Measurements from ENCODE around the gene R3HDM1.
"Not testable (repeated sequence)": the region's sequence is repeated elsewhere in the genome, so short reads cannot be mapped to it uniquely, and the experiment has no call there.

R3HDM1 gene

DNA sequence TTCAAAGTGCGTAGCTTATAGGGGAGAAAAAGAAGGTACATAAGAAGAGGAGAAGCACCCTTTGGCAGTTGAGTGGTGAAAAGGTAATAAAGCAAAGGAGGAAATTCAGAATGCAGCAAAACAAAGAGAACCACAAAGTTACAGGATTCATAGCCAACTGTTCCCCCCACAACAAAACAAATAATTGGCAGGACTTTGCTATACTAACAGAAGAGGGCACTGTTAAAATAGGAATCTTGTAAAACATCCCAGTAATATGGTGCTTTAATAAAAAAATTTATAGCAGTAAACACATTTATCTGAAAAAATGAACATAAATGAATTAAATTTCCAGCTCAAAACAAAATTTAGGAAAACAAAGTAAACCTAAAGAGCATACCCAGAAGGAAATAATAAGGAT lies 42.3 kb downstream of the R3HDM1 start:
- DNase-seq = no peak

DNA sequence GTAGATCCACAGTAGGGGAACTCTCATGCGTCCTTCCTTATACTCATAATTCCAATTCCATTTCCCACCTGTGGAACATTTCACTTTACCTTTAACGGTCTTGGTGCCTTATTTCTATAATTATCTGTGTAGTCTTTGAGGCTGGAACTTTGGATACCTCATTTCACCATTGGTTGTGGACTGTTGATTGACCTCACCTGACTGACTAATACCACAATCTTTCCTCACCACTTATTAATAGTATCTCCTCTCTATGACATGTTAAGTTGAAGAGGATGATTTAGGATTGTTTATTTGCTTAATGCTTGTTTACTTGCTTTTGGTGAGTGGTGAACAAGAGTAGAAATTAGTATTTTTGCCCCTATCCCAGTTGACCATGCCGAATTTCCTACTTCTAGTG lies 50.0 kb downstream of the R3HDM1 start:
- no peak for DNase-seq

DNA sequence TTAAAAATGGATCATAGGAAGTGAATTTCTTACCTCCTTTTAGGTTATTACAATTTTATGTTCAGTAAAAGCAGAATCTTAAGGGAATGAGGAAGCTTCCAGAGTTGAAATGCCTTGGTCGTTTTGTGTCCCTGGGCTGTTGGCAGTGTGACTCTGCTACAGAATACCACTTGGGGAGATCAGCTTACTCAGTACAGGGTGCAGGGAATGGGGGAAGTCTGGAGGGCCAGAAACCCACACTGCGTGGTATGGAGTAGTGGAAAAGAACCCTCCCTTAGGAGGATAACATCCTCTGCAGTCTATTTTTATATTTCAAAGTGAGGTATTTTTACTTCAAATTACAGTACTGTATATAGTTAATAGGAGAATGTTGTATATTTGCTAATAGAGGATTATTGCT lies 51.1 kb downstream of the R3HDM1 start:
- DNase-seq = no peak

DNA sequence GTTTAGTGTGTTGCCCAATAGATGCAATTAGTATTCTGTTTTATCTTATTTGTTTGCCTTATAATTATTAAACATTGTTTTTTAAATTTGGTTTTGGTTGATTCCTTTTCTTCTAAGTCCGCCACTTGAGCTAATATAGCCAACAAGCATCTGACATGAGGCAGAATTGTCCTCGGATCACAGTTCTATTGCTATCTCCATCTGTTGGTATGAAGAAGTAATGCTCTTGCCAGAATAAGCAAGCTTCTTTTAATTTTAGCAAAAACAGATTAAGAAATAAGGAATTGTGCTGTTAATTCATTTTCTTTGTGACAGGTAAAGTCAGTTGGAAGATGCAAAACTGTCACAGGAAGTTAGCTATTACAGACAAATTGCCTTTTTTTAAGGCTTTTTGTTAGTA lies 54.3 kb downstream of the R3HDM1 start:
- DNase-seq = no peak

DNA sequence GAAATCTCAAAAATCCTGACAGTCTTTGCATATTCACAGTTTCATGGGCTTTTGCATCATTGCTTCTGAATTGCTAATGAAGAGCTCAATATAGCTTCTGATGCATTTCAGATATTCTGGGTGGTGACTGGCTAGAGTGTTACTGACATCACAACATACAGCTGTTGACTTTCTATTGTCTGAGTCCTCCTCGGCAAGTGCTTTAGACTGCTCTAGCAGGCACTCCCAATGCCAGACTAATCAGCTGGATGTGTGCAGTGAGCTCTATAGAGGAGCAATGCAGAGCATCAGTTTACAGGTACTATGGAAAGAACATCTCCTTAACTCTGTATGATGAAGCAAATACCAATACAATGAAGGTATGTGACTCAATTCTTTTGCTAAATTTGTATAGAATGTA lies 54.9 kb downstream of the R3HDM1 start:
- no peak for DNase-seq

DNA sequence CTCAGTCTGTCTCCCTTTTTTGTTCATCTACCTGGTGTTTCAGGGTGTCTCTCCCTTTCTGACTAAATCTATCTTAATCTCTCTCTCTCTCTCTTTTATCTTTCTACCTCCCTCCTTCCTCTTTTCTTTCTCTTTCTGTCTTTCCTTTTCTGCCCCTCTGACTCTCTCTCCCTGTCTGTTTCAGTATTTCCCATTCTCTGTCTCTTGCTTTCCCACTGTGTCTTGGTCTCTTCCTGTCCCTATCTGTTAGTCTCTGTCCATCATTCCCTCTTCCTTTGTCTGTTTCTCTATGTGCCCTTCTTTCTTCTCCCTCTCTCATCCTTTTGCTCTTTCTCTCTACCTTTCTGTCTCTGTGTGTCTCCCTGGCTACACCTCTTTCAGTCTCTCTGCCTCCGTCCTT lies 56.7 kb downstream of the R3HDM1 start:
- DNase-seq = no peak

DNA sequence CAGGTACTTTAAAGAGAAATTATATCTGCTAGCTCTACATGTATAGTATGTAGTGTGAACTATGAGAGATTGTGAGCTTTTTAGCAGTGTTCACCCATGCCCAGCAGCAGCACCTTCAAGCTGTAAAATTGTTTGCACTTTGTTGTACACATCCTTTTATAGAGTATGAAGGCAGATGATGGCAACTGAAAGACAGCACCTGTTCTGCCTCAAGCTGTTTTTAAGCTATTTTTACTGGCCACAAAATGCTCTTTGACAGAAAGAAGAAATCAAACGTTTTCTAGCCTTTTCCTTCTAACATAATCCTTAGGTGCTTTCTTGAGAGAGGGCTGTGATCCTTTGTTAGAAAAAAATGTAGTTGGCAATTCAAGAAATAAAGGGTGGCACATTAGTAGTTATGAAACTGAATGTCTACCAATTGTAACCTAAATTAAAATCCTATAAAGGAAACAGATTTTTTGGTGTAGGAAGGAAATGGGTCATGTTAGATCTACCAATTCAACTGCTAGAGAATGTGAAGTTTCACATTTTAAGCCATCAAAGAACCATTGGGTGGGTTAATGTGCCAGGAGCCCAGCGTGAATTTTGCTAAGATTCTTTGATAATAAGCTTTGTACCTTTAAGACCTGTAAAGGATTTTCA lies 59.5 kb downstream of the R3HDM1 start:
- DNase-seq = no peak

DNA sequence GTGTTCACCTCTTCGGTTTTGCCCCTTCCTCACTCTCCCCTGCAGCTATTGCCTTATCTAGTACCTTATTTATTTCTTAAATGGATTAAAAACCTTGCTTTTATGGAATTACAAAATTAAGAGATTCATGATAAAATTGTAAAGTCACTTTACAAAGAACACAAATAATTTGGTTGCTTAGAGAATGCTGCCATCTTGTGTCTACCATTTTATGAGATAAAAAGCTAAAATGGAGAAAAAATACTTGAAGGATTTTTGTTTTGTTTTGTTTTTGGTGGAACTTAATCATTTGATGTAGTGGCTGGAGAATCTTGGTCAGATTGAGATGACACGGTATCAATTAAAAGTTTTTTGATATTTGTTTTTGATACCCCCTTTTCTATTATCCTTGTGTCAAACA lies 69.6 kb downstream of the R3HDM1 start:
- no peak for DNase-seq

DNA sequence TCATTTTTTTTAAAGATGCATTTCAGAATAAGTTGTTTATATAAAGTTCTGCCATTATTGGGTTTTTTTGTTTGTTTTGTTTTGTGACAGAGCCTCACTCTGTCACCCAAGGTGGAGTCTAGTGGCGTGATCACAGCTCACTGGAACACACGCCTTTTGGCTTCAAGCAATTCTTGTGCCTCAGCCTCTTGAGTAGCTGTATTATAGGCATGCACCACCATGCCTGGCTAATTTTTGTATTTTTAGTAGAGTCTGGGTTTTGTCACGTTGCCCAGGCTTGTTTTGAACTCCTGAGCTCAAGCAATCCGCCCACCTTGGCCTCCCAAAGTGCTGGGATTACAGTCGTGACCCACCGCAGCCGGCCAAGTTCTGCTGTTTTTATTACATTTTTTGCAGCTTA lies 72.3 kb downstream of the R3HDM1 start:
- no peak for DNase-seq

DNA sequence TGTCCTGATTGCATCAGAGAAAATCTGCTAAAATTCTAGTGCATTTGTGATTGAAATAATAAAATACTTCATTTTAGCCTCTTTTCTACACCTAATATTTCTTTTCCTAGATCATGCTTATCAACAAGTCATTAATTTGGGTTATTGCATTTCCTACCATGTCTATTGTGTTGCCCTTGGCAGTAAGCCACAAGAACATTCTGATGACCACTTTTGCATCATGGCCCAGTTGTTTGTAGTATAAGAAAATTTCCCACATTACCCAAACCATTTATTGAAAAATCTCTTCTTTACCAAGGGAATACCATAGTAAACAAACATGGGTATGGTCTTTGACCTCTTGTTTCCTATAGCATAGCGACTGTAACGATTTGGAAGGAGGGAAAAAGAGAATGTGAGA lies 76.3 kb downstream of the R3HDM1 start:
- no peak for DNase-seq

DNA sequence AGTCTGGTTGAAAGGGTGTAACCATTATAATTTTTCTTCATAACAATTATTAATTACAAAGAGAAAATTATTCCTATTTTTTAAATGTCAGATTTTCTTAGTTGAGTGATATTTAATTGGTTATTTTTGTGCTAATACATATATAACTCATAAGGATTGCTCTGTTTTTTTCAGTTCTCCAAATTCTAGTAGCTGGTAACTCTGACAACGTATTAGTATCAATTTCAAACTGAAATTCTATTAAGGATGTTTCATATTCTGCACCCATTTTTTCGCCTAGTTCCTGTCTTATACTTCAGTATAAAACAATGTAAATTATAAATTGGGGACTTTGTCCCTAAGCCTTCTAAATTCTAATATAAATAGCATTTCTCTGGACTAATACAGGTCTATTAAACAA lies 81.0 kb downstream of the R3HDM1 start:
- no peak for DNase-seq

DNA sequence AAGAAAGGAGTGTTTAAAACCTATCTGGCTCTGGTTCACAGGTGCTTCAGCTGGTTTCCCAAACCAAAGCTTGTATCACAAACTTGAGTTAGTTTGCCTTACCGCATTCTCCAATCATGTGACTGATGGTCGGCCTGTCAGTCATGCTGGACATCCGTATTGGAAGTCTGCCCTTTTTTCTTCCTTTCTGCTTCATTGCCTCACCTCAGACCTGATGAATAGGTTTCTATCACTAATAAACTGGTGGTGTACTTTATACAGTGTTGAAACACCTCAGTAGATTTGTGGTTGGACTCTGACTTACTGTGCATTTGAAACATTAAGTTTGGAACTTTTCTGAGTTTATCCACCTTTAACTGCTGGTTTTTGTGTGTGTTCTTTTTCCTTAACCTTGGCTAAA lies 84.1 kb downstream of the R3HDM1 start:
- DNase-seq = no peak

DNA sequence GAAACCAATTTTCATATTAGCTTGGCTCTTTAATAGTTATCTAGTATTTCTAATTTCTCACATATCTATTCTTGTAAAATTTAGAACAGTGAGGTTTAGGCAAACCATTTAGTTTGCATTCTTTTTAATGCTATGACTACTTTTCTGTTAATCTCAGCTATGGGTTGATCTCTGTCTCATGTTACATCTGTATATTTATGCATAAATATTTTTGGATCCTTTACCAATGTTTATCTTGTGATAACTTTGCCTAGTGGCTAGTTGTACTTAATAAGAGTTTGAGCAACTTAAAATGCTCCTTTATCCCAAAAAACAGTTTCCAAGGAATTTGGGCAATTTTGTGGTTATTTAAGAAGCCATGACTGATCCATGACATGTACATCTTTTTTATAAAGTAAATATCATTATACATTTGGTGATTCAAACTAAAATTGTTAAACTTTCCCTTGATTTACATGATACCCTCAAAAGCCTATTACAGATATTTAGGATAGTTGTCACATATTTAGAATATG lies 86.3 kb downstream of the R3HDM1 start:
- no peak for DNase-seq

DNA sequence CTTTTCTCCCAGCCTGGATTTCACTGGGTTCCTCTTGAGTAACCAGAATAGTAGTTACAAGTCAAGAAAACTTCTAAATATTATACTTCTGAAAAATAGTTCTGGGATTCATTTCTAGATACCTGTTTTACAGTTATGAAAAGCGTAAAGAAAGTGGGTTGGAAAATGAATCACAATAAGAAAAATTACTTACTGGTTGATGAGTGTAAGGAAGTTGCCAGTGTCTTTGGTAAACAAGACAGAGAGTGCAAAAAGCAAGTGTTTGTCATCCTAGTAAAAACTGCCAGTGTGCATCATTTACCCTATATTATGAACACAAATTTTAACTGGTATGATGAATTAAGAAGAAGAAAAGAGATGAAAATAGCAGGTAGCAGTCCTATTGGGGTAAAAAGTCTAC lies 88.9 kb downstream of the R3HDM1 start:
- DNase-seq = no peak

DNA sequence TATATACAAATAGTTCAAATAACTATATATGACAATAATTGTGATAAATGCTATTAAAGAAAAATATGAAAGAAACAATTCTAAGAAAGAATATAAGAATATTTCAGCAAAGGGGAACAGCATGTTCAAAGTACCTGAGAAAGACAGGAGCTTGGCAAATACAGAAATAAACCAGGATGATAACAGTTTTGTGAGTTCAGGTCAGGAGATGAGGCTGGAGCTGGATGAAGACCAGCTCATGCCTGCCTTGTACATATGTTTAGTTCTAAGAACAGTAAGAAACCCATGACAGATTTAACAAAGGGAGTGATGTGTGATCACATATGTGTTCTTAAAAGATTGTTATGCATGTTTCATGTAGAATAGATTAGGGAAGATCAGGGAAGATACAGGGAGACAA lies 98.2 kb downstream of the R3HDM1 start:
- no peak for DNase-seq

DNA sequence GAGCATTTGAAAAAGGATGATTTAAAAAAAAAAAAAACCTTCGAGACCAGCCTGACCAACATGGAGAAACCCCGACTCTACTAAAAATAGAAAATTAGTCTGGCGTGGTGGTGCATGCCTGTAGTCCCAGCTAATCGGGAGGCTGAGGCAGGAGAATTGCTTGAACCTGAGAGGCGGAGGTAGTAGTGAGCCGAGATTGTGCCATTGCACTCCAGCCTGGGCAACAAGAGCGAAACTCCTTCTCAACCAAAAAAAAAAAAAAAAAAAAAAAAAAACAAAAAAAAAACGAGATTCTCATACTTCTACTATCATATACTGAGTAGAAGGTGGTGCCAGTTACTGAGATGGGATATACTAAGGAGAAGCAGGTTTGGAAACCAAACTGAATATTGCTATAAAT lies 98.8 kb downstream of the R3HDM1 start:
- not testable (repeated sequence) for DNase-seq

DNA sequence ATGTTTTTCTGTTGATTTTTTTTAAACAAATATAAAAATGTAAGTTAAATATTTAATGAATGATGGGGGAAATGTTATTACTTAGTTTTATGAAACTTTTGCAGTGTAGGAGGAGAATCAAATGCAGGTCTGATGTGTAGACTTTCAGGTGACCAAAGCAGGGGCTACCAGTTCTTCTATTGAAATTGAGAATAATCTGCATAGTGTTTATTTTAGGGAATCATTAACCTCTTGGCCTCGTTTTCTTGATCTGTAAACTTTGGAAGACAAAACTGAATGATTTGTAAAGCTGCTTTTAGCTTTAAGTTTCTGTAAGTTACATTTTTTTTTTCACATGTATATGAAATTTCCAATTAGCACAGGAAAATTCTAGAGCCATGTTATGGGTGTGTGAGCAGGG lies 99.2 kb downstream of the R3HDM1 start:
- DNase-seq = no peak

DNA sequence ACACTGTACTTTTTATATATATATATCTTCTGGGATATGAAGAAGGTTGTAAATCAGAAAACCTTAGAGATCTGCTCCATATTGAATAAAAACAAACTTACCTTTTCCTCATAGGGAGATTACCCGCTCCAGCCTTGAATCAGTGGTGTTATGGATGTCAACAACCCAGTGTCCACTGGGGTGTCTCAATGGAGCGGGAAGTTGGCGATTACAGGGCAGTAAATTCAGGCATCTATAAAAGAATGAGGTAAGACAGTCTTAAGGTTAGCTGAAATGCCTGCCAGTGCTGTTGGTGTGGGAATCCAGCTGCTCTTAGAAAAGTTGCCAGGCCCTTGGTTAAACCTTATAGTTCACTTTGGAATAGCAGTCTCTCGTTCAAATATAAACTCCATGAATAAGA lies 102.3 kb downstream of the R3HDM1 start:
- no peak for DNase-seq

DNA sequence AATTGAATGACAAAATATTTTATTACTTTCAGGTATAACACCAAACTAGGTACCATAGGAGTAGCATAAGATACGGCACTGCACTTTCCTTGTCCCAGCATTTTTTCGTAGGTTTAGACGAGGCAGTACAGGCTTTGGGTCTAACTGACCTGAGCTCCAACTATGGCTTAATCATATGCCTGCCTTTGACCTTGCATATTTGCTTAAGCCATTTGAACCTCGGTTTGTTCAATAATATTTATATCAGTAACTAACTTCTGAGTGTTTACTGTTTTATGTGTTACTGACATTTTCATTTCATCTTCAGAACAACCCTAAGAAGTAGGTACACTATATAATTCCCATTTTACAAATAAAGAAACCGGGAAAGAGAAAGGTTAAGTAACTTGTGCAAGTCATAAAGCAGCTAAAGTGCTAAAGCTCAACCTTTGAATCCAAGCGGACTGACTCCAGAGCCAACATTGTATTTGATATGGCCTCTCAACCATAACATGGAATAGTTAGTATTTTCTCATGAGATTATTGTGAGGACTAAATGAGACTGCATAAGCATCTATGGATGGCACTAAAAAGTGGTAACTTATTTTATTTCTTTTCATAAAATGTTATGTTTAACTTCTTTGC lies 104.0 kb downstream of the R3HDM1 start:
- DNase-seq = no peak

DNA sequence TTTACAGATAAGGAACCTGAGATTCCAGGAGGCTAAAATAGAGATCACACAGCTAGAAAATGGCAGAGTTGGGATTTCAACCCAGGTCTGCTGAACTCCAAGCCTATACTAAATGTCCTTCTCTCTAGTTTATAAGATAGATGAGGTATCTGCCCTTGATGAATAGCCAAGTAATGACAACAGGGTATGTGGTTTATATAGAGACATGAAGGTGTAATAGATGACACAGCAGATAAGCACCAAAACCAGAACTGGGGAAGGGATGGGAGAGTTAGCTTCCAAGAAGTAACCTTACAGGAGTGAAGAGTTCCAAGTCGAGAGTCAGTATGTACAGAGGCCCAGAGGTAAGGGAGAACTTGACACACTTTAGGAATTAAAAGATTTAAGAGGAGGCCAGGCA lies 105.7 kb downstream of the R3HDM1 start:
- DNase-seq = no peak

DNA sequence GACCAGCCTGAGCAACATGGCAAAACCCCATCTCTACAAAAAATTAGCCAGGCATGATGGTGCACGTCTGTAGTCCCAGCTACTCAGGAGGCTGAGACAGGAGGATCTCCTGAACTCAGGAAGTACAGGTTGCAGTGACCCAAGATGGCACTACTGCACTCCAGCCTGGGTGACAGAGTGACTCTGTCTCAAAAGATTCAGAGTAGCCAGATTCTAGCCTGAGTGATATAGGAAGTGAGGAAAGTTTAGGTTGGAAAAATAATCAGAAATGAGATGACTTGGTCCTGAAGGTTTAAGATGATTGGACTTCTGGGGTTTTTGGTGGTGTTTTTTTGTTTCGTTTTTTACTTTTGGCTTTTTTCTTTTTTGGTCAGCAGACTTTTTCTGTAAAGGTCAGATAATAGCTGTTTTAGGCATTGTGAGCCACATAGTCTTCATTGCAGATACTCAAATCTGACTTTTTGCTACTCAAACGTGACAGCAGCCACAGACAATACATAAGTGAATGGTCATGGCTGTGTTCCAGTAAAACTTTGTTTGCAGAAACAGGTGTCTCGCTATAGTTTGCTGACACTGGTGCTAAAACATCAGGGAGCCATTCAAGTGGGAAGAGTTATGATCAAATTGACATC lies 106.3 kb downstream of the R3HDM1 start:
- no peak for DNase-seq

DNA sequence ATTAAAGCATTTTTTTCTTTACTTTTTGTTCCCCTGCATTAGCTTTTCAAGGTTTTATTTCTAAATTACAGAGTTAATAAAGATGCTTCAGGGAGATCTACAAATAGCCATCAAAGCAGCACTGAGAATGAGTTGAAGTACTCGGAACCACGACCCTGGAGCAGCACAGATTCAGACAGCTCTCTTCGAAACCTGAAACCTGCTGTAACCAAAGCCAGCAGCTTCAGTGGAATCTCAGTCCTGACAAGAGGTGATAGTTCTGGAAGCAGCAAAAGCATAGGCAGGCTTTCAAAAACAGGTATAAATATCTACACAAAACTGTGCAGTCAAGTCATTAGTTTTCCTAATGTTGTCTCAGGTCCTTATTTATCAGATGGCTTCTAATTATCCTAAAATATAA lies 107.5 kb downstream of the R3HDM1 start:
- no peak for DNase-seq

DNA sequence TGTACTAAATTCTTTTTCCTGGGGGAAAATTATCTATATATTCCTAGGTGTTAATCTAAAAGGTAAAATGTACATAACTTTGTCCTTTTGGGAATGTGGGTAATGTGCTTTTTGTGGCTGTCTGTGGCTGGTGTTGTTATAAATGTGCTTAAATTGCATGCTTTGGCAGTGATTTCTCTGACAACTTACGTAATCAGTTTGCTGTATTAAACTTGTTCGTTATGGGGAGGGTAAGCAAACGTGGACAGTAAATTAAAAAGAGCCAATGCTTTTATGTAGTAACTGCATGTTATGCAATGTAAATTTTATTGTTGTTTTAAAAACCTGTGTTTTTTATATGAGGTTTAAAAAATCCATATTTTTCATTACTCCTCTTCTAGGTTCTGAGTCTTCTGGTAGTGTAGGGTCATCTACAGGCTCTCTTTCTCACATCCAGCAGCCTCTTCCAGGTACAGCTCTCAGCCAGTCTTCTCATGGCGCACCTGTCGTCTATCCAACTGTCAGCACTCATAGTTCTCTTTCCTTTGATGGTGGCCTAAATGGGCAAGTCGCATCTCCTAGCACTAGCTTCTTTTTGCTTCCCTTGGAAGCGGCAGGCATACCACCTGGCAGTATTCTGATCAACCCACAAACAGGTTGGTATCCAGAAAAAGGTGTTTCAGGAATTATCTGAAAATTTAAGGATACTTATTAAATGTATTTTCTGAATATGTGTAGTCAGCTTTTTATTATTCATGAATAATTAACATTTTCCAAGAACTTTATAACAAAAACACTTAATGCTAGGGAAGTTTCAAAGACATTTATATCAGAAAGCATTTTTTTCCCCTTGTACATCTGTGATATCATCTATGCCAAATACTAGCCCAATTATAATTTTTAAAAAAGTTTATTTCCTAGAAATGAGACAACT lies 110.1 kb downstream of the R3HDM1 start:
- DNase-seq = no peak
